ENCODE data around the gene CD7.

Gene CD7

GRCh38 chr17:82346342-82347300, 29.2 kb upstream of the CD7 start:
- no peak for DNase-seq (ENCODE audit: low spot score)

- no peak for DNase-seq (ENCODE audit: low spot score)
These were observed 28.0 kb upstream of the CD7 start for GRCh38 chr17:82345151-82345976.

- no peak for DNase-seq (ENCODE audit: low spot score)
These were observed 26.9 kb upstream of the CD7 start for GRCh38 chr17:82344175-82344907.

GRCh38 chr17:82343560-82343959, 26.2 kb upstream of the CD7 start:
- no peak for DNase-seq (ENCODE audit: low spot score)

- no peak for DNase-seq (ENCODE audit: low spot score)
These were observed 25.1 kb upstream of the CD7 start for GRCh38 chr17:82342361-82343079.

GRCh38 chr17:82339634-82340580, 22.5 kb upstream of the CD7 start:
- no peak for DNase-seq (ENCODE audit: low spot score)

- DNase-seq (ENCODE audit: low spot score) = peak; percentile 87
These were observed 21.6 kb upstream of the CD7 start for GRCh38 chr17:82338858-82339633.

- peak; percentile 70 for DNase-seq (ENCODE audit: low spot score)
These were observed 17.4 kb upstream of the CD7 start for GRCh38 chr17:82334622-82335394.

GRCh38 chr17:82334204-82334621, 16.8 kb upstream of the CD7 start:
- no peak for DNase-seq (ENCODE audit: low spot score)

GRCh38 chr17:82333279-82334171, 16.1 kb upstream of the CD7 start, which contains the start of gene SECTM1:
Gene SECTM1 (minus strand): TSS chr17:82333766. CDS start chr17:82327240, 6,526 bp downstream.
- peak; percentile 88 for DNase-seq (ENCODE audit: low spot score)

GRCh38 chr17:82332669-82333278, 15.4 kb upstream of the CD7 start:
- peak; percentile 71 for DNase-seq (ENCODE audit: low spot score)

GRCh38 chr17:82331345-82331939, 14.0 kb upstream of the CD7 start:
- no peak for DNase-seq (ENCODE audit: low spot score)

GRCh38 chr17:82330322-82331239, 13.2 kb upstream of the CD7 start:
- DNase-seq (ENCODE audit: low spot score) = peak; percentile 86

GRCh38 chr17:82329683-82330321, 12.4 kb upstream of the CD7 start:
- no peak for DNase-seq (ENCODE audit: low spot score)

- no peak for DNase-seq (ENCODE audit: low spot score)
These were observed 11.6 kb upstream of the CD7 start for GRCh38 chr17:82328994-82329507.
